B cell (primary cell): Measurements from ENCODE around the gene ZNF784. TPM values are rescaled to one million over a fixed set of nuclear protein-coding genes. Genes with fewer than 3 reads are reported as not detected.

Experiments
- ATAC-seq: fragments of 200-7000 bp; cut with Tn5 transposase; one replicate; pipeline ENCODE4 v1.10.0; 2021; ENCODE audit warnings: low read depth, mild to moderate bottlenecking, moderate number of reproducible peaks, moderate library complexity
- CTCF ChIA-PET: fragments of 350-600 bp; sonication (Branson Sonifier 250); formaldehyde crosslinking; loops from one replicate; lab custom pipeline; 2021; ENCODE audit warnings: antibody characterized with exemption, inconsistent platforms; lab: Charles Lee
- POLR2A ChIA-PET: fragments of 350-600 bp; sonication (Branson Sonifier 250); formaldehyde crosslinking; loops from one replicate; lab custom pipeline; 2021; ENCODE audit warnings: antibody characterized with exemption; lab: Charles Lee
- DNase-seq: peaks from one replicate; pipeline ENCODE4 v3.0.0; 2013
- H2AFZ ChIP-seq: 2 replicates; pipeline ENCODE4 v1.6.1; 2012; ENCODE audit warnings: mild to moderate bottlenecking, low read depth, low read length; ENCODE audit not compliant: insufficient read depth, poor library complexity, severe bottlenecking
- H3K27ac ChIP-seq, 2 donors: 1 replicate in 1 of 2; 2 replicates in 1 of 2; pipeline ENCODE4 v1.5.1; 2012 to 2013; ENCODE audit warnings: low read length in 2 of 2, mild to moderate bottlenecking in 2 of 2, moderate library complexity in 1 of 2
- H3K27me3 ChIP-seq, 4 experiments: fragments of 200-600 bp in 1 of 4; sonication (generic) in 1 of 4; replicated peaks in 1 of 4; 1 replicate in 2 of 4; 2 replicates in 2 of 4; pipeline versions ENCODE4 v1.6.1 to v1.7.0; 2013 to 2016; ENCODE audit warnings: low read length in 3 of 4, mild to moderate bottlenecking in 2 of 4, mixed read lengths in 1 of 4, moderate library complexity in 1 of 4; ENCODE audit not compliant: insufficient read depth in 4 of 4, control insufficient read depth in 3 of 4; ENCODE audit errors: control extremely low read depth in 1 of 4
- H3K36me3 ChIP-seq, 2 experiments: replicated peaks in 1 of 2; 1 replicate in 1 of 2; 2 replicates in 1 of 2; pipeline versions ENCODE4 v1.6.1 to v1.7.1; 2013; ENCODE audit warnings: low read length in 1 of 2; ENCODE audit not compliant: insufficient read depth in 2 of 2, control insufficient read depth in 1 of 2; ENCODE audit errors: control extremely low read depth in 1 of 2, extremely low read depth in 1 of 2
- H3K4me1 ChIP-seq, 2 donors: fragments of 200-600 bp in 1 of 2; sonication (generic) in 1 of 2; 1 replicate in 1 of 2; 2 replicates in 1 of 2; pipeline versions ENCODE4 v1.5.1 to v1.6.1; 2013 to 2017; ENCODE audit warnings: low read length in 2 of 2; ENCODE audit not compliant: control insufficient read depth in 2 of 2, insufficient read depth in 2 of 2
- H3K4me2 ChIP-seq: replicated peaks from 2 replicates; pipeline ENCODE3; 2012; ENCODE audit warnings: mild to moderate bottlenecking, low read depth, low read length; ENCODE audit not compliant: poor library complexity, severe bottlenecking
- H3K4me3 ChIP-seq, 5 experiments: fragments of 200-600 bp in 1 of 5; sonication (generic) in 1 of 5; 1 replicate in 3 of 5; 2 replicates in 2 of 5; pipeline versions ENCODE4 v1.5.1 to v1.7.0; 2011 to 2016; ENCODE audit warnings: low read length in 4 of 5, mild to moderate bottlenecking in 4 of 5, low read depth in 2 of 5, control low read depth in 1 of 5, moderate library complexity in 1 of 5; ENCODE audit not compliant: insufficient read depth in 1 of 5; ENCODE audit errors: control extremely low read depth in 1 of 5, extremely low read depth in 1 of 5
- H3K79me2 ChIP-seq: fragments of 200-600 bp; sonication (generic); one replicate; pipeline ENCODE4 v1.6.0; 2016; ENCODE audit warnings: low read length; ENCODE audit not compliant: control insufficient read depth, insufficient read depth
- H3K9ac ChIP-seq: fragments of 200-600 bp; sonication (generic); 2 replicates; pipeline ENCODE4 v1.6.1; 2017; ENCODE audit warnings: mild to moderate bottlenecking, low read length, moderate library complexity
- H3K9me3 ChIP-seq, 3 donors: one replicate each; pipeline versions ENCODE4 v1.6.1 to v1.7.1; 2013; ENCODE audit warnings: low read length in 2 of 3; ENCODE audit not compliant: control insufficient read depth in 2 of 3, insufficient read depth in 1 of 3; ENCODE audit errors: control extremely low read depth in 1 of 3
- H4K20me1 ChIP-seq: 2 replicates; pipeline ENCODE4 v1.6.0; 2012; ENCODE audit warnings: mild to moderate bottlenecking, low read length; ENCODE audit not compliant: insufficient read depth, control insufficient read depth, poor library complexity, severe bottlenecking
- H3K27ac Mint-ChIP-seq: one replicate; pipeline ENCODE4 v1.8.0; 2021; ENCODE audit warnings: mixed read lengths
- H3K27me3 Mint-ChIP-seq: one replicate; pipeline ENCODE4 v1.8.0; 2021; ENCODE audit warnings: mixed read lengths
- H3K4me1 Mint-ChIP-seq: one replicate; pipeline ENCODE4 v1.8.0; 2021; ENCODE audit warnings: mixed read lengths
- H3K4me3 Mint-ChIP-seq: one replicate; pipeline ENCODE4 v1.8.0; 2021; ENCODE audit warnings: mixed read lengths
- H3K9me3 Mint-ChIP-seq: one replicate; pipeline ENCODE4 v1.8.0; 2022; ENCODE audit warnings: mixed read lengths; ENCODE audit not compliant: insufficient read depth
- EZH2 ChIP-seq: IDR thresholded peaks from 2 replicates; pipeline ENCODE4 v1.6.1; 2012; ENCODE audit warnings: borderline replicate concordance, low read depth, mild to moderate bottlenecking, moderate library complexity, low read length; ENCODE audit not compliant: insufficient read depth, poor library complexity, severe bottlenecking
- WGBS: methylation state at CpG from one replicate; pipeline ENCODE4 v1.1.5; 2013; ENCODE audit warnings: missing lambda C conversion rate; ENCODE audit not compliant: insufficient coverage; 5-methylcytosine and 5-hydroxymethylcytosine counted together
- intact Hi-C: fragments of 100-400 bp; cut with micrococcal nuclease; formaldehyde crosslinking; loops from one replicate; pipeline ENCODE4 v1.10.0; 2022
- polyA plus RNA-seq: library from polyadenylated mRNA; depleted of rRNA; stranded (reverse); fragments of >200 nt; gene quantifications from 2 replicates; pipeline ENCODE4 v1.2.3, GENCODE V29; 2012
- total RNA-seq, 2 donors: library from RNA; stranded (reverse); fragments of 120-200 nt in 1 of 2; gene quantifications; 1 replicate in 1 of 2; 2 replicates in 1 of 2; pipeline versions ENCODE4 v1.2.3 to v1.2.4, GENCODE V29; 2013 to 2022
- TF ChIP-seq, protein P1 (sequence below): fragments of 200-600 bp; IDR thresholded peaks from one replicate; pipeline ENCODE4 v1.8.0; 2022; ENCODE audit warnings: antibody characterized with exemption, mild to moderate bottlenecking

ZNF784 gene
- total and polyA plus RNA-seq, 2 donors (not counting 1 experiment from before 2014, with no cell fraction given): 9.2 to 9.7 TPM

DNA sequence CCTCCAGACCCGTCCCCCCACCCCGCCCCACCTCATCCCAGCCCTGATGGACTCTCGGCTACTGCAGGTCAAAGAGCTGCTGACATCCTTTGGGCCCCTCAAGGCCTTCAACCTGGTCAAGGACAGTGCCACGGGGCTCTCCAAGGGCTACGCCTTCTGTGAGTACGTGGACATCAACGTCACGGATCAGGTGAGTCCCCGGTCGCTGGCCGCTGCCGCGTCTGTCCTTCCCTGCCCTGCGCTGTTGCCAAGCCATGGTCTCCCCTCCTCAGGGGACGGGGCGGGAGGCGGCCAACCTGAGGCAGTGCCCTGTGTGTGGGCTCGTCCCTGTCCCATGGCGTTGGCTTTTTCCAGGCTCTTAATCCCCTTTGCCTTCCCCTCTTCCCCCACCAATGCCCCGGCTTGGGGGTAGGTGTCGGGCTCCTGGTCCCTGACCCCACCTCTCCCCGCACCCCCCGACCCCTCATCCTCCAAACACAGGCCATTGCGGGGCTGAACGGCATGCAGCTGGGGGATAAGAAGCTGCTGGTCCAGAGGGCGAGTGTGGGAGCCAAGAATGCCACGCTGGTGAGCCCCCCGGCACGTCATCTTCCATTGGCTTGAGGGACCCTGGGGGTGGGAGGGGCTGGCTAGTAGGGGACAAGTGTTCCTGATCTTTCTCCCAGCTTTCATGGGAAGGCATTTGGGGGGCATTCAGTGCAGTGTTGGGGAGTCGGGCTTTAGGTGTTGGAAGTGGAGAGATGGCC, 44.4 kb upstream of the ZNF784 start:
- Mint-ChIP-seq H3K4me3 (no peak overlapping the region), H3K27ac (no peak overlapping the region), H3K27me3 (no peaks in the 10 kb centered on the region), H3K4me1 (peaks cover 25% of the 10 kb centered on the region), H3K9me3 (no peaks in the 10 kb centered on the region)
- Histone ChIP-seq H3K4me2 (no peak overlapping the region), H3K27ac (no peak overlapping the region), H3K9ac (no peak overlapping the region), H3K36me3 (peaks cover 0 to 80% of the 10 kb centered on the region in 2 experiments), H4K20me1 (peaks cover 93% of the 10 kb centered on the region), H3K9me3 (no peaks in the 10 kb centered on the region), H3K4me3 (no peak overlapping the region), H3K79me2 (peaks cover 80% of the 10 kb centered on the region), H2AFZ (no peak overlapping the region), H3K4me1 (peaks cover 0 to 7% of the 10 kb centered on the region in 2 donors), H3K27me3 (no peaks in the 10 kb centered on the region)
- ChIA-PET CTCF (no interaction called here), POLR2A (no interaction called here)
- no peak for DNase-seq
- WGBS: 93% methylated on average over 25 of the region's 30 CpGs
- intact Hi-C loops: no loop called here
- TF ChIP-seq, protein P1, sequence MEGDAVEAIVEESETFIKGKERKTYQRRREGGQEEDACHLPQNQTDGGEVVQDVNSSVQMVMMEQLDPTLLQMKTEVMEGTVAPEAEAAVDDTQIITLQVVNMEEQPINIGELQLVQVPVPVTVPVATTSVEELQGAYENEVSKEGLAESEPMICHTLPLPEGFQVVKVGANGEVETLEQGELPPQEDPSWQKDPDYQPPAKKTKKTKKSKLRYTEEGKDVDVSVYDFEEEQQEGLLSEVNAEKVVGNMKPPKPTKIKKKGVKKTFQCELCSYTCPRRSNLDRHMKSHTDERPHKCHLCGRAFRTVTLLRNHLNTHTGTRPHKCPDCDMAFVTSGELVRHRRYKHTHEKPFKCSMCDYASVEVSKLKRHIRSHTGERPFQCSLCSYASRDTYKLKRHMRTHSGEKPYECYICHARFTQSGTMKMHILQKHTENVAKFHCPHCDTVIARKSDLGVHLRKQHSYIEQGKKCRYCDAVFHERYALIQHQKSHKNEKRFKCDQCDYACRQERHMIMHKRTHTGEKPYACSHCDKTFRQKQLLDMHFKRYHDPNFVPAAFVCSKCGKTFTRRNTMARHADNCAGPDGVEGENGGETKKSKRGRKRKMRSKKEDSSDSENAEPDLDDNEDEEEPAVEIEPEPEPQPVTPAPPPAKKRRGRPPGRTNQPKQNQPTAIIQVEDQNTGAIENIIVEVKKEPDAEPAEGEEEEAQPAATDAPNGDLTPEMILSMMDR: no peak
- no peak for TF ChIP-seq EZH2
- no peak for ATAC-seq

DNA sequence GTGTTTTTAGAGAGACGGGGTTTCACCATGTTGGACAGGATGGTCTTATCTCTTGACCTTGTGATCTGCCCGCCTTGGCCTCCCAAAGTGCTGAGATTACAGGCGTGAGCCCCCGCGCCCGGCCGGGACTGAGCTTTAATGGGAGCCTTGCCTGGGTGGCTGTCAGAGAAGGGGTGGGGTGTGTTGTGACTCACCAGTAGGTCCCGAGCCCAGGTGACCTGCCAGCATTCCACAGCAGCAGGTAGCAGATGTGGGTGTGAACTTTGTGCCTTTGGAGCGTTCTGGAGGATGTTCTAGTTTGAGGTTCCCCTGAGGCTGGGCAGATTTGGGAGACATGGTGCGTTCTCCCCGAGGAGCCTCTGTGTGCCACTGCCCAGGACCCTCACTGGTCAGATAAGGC, 43.6 kb upstream of the ZNF784 start:
- DNase-seq: no peak
- ATAC-seq: no peak
- peaks cover 84% of the 10 kb centered on the region for H3K79me2 ChIP-seq
- H4K20me1 ChIP-seq: peaks cover 93% of the 10 kb centered on the region
- H3K4me1 ChIP-seq: peaks cover 0 to 7% of the 10 kb centered on the region in 2 donors
- CTCF ChIA-PET: no interaction called here
- POLR2A ChIA-PET: no interaction called here
- intact Hi-C loops: no loop called here
- no peak overlapping the region for H2AFZ ChIP-seq
- no peak overlapping the region for H3K4me3 Mint-ChIP-seq
- H3K36me3 ChIP-seq: peaks cover 0 to 82% of the 10 kb centered on the region in 2 experiments
- H3K27me3 ChIP-seq: no peaks in the 10 kb centered on the region
- no peak overlapping the region for H3K9ac ChIP-seq
- no peak overlapping the region for H3K27ac Mint-ChIP-seq
- H3K4me2 ChIP-seq: no peak overlapping the region
- no peaks in the 10 kb centered on the region for H3K9me3 Mint-ChIP-seq
- H3K27me3 Mint-ChIP-seq: no peaks in the 10 kb centered on the region
- TF ChIP-seq EZH2: no peak
- TF ChIP-seq, protein P1: no peak
- WGBS: 94% methylated on average over 10 of the region's 11 CpGs
- H3K9me3 ChIP-seq: no peaks in the 10 kb centered on the region
- no peak overlapping the region for H3K4me3 ChIP-seq
- no peak overlapping the region for H3K27ac ChIP-seq
- H3K4me1 Mint-ChIP-seq: peaks cover 22% of the 10 kb centered on the region
